ENCODE measurements around the gene MYH8. TPM values are rescaled to one million over a fixed set of nuclear protein-coding genes. Genes with fewer than 3 reads are reported as not detected.

MYH8 gene
- total RNA-seq, 4 donors from 2014 or later = not detected

DNA sequence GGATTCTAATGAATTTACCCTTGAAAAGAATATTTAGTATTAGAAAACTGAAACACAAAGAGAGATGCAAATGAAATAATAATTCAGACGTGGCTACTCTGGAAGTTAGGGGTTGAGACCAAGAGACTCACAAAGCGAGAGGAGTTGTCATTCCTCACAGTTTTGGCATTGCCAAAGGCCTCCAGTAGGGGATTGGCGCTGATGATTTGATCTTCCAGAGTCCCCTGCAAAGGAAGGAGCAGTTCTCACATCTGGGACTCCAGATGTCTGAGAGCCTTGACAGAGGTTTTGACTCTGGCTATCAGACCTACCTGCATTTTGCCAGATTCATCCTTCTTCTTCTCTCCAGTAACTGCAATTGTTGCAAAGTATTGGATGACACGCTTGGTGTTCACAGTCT lies 6.6 kb downstream of the MYH8 start:
- TF ChIP-seq, protein P1, sequence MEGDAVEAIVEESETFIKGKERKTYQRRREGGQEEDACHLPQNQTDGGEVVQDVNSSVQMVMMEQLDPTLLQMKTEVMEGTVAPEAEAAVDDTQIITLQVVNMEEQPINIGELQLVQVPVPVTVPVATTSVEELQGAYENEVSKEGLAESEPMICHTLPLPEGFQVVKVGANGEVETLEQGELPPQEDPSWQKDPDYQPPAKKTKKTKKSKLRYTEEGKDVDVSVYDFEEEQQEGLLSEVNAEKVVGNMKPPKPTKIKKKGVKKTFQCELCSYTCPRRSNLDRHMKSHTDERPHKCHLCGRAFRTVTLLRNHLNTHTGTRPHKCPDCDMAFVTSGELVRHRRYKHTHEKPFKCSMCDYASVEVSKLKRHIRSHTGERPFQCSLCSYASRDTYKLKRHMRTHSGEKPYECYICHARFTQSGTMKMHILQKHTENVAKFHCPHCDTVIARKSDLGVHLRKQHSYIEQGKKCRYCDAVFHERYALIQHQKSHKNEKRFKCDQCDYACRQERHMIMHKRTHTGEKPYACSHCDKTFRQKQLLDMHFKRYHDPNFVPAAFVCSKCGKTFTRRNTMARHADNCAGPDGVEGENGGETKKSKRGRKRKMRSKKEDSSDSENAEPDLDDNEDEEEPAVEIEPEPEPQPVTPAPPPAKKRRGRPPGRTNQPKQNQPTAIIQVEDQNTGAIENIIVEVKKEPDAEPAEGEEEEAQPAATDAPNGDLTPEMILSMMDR (IDR thresholded peaks at IDR 0.05; ENCODE audit: low read depth) = no peak

GRCh38 chr17:10403589-10403988 lies 18.2 kb downstream of the MYH8 start:
- TF ChIP-seq, protein P1 (IDR thresholded peaks at IDR 0.05; ENCODE audit: low read depth) = no peak

GRCh38 chr17:10398352-10398751 lies 23.4 kb downstream of the MYH8 start:
- TF ChIP-seq, protein P1 (IDR thresholded peaks at IDR 0.05; ENCODE audit: low read depth) = no peak

- TF ChIP-seq, protein P1 (IDR thresholded peaks at IDR 0.05; ENCODE audit: low read depth) = no peak
These were observed 25.1 kb downstream of the MYH8 start for GRCh38 chr17:10396524-10397163.

GRCh38 chr17:10394201-10394887 lies 27.4 kb downstream of the MYH8 start:
- TF ChIP-seq, protein P1 (IDR thresholded peaks at IDR 0.05; ENCODE audit: low read depth) = no peak

GRCh38 chr17:10392880-10393279 lies 28.9 kb downstream of the MYH8 start:
- TF ChIP-seq, protein P1 (IDR thresholded peaks at IDR 0.05; ENCODE audit: low read depth) = no peak

DNA sequence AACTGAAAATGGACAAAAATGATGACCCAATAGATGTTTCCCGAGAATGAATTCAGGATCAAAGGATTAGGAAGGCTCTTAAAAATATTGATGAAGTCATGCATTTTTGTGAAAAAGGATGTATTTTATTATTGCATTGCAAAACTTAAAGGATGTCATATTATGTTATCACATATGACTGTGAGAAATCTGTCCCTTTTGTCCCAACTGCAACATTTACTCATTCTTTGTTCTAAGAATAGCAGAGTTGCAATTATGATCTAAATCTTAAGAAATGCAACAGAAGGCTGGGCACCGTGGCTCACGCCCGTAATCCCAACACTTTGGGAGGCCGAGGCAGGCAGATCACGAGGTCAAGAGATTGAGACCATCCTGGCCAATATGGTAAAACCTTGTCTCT lies 35.9 kb downstream of the MYH8 start:
- TF ChIP-seq, protein P1 (IDR thresholded peaks at IDR 0.05; ENCODE audit: low read depth) = no peak

Data from subcutaneous adipose tissue (tissue), 4 donors.